HG03159 (cell line): Measurements from ENCODE around the gene WTAP.

Source experiments
- ATAC-seq: cut with Tn5 transposase; IDR thresholded peaks from one replicate; pipeline ENCODE4 v1.9.1; 2021; ENCODE audit warnings: mild to moderate bottlenecking, moderate library complexity; ENCODE audit not compliant: unreplicated experiment

WTAP gene

DNA sequence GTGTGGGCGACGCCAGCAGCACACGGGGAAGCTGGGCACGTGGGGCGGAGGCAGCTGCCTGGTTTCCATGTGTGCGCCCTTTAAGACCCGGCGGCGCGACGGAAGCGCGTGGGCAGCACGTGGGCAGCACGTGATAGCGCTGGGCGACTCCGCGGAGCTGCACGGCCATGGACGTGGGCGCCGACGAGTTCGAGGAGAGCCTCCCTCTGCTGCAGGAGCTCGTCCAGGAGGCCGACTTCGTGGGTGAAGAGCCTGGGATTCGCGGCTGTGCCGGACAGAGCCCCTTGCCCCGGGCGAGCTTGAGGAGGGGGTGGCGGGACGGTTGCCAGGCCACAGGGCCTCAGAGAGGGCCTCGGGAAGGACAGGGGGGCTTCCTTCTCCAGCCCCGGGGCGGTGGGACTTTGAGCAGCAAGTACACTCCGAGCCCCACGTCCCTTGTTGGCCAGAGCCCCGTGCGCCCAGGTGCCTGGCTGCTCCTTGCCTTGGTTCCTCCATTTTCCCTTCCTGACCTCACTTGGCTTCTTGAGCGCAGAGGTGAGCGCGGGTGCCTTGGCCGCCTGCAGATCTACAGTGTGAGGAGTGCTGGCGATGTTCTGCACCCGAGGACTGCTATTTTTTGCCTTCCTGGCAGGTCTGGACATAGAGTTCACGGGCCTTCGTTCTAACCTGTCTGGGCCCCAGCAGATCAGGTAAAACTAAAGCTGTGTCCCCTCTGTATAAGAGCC lies 73.0 kb downstream of the WTAP start, which contains the start of gene PNLDC1:
PNLDC1 (plus strand) TSS at position 136 of the 725 bp plus-strand sequence; CDS start at position 168, 32 bp downstream.
- no peak for ATAC-seq

DNA sequence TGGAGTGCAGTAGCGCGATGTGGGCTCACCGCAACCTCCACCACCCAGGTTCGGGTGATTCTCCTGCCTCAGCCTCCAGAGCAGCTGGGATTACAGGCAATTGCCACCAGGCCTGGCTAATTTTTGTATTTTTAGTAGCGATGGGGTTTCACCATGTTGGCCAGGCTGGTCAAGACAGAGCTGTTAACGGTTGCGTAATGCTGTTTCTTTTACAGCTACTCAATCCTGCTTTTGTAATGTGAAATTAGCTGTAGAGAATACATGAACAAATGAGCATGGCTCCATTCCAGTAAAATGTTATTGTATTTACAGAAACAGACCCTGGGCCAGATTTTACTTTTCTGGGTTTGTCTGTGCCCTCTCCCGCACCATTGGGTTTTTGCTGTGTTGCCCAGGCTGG lies 74.6 kb downstream of the WTAP start:
- ATAC-seq: no peak

DNA sequence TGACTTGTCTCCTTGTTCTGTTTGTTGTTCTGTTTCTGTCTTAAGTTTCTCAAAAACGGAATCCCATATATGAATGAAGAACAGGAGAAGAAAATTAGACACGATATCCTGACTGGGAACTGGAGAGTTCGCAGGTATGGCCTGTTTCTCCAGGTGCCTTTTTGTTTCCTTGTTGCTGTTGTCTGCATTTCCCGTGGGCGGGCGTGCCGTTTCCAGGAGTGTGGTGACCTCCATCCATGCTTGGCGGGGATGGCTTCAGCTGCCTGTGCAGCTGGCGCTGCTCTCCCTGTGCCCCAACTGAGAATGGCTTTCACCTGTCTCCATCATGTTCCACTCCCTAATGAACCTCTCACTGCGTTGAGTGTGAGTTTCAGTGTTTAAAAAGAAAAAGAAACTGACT lies 77.2 kb downstream of the WTAP start:
- ATAC-seq: no peak

DNA sequence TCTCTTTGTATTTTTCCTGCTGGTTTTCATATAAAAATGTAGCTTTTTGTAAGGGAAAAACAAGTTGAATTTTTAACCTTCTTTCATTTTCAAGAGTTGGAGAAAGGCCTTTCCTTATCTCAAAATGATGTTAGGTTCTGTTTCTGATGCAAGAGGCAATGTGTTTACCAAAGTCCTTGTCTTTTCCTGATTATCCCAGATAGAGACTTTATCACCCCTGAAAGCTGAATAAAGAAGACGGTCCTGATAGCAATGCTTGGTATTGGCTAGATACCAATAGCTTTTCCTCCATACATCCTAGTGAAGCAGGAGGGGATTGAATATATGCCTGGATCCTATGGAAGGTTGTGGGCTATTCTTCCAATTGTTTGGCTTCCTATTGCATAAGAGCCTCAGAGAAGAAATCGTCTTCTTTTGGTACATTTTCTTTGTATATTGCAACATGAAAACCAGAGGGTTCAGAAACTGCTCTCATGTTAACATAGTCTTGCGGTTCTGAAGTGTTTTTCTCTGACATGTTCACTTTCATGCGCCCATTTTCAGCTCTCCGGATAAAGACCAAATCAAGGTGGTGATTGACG lies 78.2 kb downstream of the WTAP start:
- ATAC-seq: no peak
